Measurements from ENCODE around the gene RUNX2.

RUNX2 gene

DNA sequence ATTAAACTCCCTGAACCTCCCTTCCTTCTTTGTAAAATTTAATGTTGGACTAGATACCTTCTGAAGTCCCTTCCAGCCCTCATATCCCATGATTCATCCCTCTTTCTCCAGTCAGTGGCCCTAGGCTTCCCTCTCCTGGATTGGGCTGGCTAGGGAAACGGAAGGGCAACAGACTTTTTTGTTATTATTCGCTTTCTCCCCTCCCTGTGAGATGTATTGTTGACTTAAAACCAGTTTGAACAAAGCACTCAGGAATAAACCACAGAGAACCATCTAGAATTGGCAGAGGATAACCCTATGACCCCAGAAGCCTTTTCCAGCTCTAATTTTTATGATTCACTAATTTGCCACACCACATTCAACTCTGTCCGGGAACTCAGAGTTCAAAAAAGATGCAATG is 289.3 kb downstream of the RUNX2 start:
- no peak for DNase-seq (ENCODE audit: low read depth, low spot score)

DNA sequence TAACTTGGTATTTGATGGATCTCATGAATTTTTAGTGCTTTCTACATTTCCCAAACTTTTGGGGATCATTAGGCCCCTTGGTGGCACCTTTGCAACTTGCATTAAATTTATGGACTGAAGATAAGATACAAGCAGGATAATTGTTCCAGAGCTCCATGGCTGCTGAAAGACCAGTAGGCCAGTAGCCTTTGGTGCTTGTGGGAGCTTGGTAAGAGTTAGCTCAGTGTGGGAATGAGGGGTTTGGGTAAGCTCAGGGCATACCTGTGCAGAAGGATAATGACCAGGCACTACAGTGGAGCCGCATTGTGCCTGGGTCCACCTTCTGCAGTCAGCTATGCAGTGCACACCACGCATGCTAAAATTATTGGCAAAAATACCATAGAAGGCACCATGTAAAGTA is 290.1 kb downstream of the RUNX2 start:
- no peak for DNase-seq (ENCODE audit: low read depth, low spot score)

DNA sequence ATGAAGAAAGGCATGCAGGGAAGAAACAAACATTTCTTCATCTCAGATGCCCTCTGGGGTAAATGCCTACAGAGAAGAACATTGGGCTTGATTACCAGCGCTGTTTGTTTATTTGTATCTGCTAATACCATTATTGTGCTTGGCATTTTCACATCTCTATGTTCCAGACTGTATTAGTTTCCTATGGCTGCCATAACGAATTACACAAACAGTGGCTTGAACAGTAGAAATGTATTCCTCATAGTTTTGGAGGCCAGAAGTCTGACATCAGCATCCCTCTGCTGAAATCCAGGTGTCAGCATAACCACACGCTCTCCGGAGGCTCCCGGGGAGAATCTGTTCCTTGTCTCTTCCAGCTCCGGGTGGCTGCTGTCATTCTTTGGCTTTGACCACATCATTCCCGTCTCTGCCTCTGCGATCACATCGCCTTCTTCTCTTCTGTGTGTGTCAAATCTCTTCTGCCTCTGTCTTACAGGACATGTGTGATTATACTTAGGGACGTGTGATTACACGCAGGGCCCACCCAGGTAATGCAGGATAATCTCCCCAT is 291.2 kb downstream of the RUNX2 start:
- DNase-seq (ENCODE audit: low read depth, low spot score): no peak

DNA sequence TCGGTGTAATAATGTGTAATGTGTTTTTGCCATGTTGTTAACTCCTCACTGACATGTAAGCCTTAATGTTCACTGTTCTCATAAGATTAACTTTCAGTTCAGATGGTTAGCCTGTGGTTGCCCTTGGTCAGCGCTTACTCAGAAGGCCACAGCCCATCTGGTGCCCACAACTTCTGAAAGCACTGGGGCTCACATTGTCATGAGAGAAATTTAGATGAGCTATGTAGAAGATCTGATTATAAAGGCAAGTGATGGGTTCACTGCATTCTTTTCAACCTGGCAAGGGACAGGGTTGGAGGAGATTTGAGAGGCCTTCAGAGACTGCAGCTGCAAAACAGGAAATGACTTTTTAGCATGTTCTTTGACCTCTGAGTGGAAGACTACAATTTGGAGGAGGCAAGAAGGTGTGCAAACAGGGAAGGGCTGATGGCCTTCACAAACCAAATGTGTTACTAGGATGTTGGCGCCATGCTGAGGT is 291.9 kb downstream of the RUNX2 start:
- DNase-seq (ENCODE audit: low read depth, low spot score): no peak

DNA sequence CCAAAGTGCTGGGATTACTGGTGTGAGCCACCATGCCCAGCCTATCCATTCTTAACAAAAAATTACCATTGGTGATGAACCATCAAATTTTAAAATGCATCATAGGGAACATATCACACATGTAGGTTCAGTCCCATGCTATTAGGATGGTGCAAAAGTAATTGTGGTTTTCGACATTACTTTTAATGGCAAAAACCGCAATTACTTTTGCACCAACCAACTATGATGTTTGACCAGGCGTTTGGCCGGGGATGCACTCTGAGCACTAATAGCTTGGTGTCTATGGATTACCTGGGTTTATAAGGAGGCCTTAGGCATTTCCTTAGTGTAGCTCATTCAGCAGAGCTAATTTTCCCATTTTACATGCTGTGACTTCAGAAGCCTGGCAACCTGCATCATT is 296.1 kb downstream of the RUNX2 start:
- no peak for DNase-seq (ENCODE audit: low read depth, low spot score)

DNA sequence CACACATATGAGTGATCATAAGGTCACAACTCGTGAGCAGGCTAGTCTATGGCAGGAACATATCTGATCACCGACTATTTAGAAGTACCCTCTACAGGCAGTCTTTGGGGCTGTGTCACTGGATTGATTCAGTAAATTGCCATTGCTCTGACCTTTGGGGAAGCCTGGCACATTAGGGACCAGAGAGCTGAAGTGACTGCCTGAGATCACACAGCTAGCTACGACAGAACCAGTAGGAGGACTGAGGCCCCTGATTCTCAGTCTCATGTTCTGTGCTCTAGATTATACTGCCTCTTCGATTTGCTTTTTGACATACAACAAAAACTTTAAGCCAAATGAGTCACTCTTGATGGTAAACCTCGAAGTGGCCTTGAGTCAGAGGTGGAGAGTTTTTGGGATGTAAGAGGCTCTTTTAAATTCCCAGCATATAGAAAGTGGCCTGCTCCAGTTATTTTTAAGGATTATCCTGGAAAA is 297.1 kb downstream of the RUNX2 start:
- DNase-seq (ENCODE audit: low read depth, low spot score): no peak

DNA sequence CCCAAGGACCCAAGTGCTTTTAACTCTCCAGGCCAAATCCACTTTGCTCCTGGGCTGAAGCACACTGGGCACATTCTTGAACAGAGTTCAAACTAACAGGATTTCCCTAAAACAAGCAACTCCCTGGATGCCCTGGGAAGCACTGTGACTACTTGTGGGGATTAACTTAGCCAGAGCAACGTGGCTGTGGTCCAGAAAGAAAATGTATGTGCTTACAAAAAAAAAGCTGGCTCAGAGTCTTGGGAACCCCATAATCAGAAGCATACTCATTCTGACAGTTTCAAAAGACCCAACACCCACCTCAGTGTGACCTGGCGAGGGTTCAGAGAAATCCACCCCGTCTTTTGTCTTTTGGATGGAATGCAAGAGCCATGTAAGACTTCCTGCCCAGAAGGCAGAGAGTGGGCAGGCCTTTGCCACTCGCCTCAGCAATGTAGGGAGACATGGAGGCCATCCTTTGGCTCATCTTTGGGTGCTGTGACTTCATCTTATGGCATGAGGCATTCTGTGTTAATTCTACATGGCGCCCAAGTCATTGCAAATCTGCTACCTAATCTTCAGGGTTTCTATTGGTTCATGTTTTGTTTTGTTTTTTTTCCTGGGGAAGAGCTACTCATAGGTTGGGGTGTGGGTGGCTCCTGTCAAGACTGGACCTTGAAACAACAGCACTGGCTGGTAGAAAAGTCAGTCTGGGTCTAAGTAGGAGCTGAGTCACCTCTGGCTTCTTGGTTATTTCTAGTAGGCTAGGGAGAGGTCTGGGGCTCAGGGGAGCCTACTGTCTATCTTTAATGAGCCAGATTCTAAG is 298.2 kb downstream of the RUNX2 start:
- DNase-seq (ENCODE audit: low read depth, low spot score): no peak

DNA sequence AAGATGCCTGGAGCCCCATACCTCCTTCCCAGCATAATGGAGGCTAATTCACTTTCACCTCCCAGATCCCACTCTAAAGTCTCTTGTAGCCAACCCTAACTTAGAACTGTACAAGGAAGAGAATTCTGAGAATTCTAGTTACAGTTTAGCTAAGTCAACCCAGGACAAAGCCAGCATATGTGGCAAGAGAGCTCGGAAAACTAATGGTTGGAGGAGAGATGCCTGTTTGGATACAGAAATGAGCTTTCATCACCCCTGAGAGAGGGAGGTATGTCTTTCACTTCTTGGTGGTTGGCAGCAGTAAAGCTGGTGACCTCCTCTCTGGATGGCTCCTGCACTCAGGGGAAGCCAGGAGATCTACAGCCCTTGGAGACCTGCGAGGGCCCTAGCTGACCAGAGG is 302.2 kb downstream of the RUNX2 start:
- no peak for DNase-seq (ENCODE audit: low read depth, low spot score)

DNA sequence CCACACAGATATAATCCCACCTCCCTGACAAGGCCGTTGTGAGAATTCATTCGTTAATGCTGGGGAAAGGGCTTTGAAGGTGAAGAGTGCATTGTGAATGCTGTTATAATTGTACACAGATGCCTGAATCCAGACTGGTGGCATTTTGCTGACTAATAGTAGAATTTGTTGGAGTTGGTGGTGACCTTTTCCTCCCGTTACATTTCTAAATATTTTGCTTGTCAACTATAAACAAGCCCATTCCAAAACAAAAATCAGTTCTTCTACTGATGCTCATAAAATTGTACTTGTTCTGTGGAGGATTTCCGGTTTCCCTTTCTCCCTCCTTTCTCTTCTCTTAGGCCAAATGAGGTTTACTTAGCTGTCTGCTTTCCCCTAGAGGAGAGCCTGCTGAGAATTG is 302.7 kb downstream of the RUNX2 start:
- no peak for DNase-seq (ENCODE audit: low read depth, low spot score)

DNA sequence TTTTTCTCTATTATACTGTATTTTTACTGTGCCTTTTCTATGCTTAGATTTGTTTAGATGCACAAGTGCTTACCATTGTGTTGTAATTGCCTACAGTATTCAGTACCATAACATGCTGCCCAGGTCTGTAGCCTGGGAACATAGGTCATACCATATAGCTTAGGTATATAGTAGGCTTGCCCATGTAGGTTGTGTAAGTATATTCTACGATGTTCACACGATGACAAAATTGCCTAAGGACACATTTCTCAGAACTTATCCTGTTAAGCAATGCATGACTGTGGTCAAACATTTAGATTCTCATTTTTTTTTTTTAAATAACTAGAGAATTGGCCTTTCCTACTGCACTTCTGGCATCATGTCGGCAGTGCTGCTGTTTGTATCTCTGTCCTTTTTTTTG is 303.3 kb downstream of the RUNX2 start:
- no peak for DNase-seq (ENCODE audit: low read depth, low spot score)

DNA sequence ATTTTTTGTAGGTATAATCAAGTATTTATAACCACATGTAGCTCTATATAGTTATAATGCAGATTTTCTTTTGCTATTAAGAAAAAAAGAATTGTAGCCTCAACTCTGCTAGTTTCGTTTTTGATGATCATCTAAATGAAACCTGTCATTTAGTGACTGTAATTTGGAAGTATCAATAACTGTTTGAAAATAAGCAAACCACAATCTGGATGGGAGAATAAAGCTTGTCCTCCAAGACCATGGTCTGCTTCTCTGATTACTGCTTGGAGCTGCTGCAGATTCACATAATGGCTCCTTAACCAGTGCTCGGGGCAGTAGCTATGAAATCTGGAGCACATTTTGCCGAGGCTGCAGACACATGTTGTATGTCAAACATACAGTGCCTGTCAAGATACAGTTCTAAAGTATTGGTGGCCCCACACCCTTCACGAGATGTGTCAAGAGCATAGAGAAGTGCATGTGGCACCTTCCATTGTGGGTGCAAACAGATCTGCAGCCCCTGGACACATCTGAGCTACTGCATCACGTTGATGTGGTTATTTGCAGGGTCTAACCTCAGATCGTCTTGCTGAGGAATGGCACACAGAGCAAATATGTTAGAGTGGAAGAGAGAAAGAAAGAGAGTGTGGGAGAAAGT is 305.3 kb downstream of the RUNX2 start:
- DNase-seq (ENCODE audit: low read depth, low spot score): no peak

DNA sequence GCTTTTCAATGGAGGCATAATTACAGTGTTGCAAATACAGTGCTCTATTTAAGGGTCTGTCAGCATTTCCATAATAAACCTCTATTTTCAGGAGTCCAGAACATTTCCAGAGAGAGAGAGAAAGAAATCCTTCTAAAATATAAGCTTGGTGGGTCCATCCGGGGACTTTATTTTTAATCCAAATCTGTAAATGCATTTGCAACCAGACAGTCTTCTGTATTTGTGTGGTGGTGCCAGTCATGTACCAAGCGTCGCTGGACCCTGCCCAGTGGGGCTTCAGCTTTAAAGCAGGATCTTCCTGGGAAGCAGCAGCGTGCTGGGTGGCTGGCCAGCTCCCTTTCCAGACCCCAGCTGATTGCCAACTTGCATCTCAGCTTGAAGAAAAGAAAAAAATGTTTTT is 306.1 kb downstream of the RUNX2 start:
- no peak for DNase-seq (ENCODE audit: low read depth, low spot score)

DNA sequence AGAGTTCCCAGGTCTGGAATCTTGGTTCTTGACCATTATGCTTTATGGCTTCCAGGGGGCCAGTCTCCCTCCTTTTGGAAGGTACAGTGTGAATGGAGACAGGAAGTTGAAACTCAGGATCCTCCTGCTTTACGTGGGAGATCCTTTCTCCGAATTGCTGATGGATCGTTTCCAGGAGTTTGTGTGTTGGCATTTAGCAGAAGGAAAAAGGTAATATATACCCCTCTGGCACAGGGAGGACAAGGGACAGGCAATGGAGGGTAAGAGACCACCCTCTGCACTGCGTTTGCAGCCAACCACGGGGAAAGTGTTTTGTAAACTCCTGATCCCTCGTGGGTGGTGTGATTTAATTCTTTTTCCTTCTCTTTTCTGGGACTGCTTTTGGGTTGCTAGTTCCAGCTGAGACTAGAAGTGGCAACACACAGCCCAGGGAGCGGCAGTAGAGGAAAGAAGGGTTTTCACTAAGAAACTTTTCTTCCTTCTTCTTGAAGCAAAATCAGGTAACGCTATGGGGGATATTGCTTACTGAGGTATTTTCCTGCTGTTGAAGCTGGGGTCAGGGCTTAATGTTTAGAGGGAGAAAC is 307.2 kb downstream of the RUNX2 start:
- DNase-seq (ENCODE audit: low read depth, low spot score): no peak

DNA sequence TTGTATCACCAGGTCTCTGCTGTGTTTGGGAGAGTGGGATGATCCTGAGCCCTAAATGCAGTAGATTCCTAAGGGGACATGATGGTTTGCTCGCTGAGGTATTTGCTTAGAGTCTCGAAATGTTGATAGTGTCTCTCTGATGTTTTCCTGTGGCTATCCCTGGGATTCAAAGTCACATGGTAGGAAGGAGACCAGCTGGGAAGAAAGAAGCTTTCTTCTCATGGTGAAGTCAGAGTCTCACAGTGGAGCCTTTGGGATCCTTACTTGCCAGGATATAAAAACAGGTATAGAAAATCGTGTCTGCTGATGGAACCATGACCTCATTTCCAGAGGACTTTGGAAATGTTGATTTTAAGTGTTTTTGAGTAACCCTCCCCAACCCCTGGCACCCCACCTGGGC is 308.9 kb downstream of the RUNX2 start:
- DNase-seq (ENCODE audit: low read depth, low spot score): no peak

DNA sequence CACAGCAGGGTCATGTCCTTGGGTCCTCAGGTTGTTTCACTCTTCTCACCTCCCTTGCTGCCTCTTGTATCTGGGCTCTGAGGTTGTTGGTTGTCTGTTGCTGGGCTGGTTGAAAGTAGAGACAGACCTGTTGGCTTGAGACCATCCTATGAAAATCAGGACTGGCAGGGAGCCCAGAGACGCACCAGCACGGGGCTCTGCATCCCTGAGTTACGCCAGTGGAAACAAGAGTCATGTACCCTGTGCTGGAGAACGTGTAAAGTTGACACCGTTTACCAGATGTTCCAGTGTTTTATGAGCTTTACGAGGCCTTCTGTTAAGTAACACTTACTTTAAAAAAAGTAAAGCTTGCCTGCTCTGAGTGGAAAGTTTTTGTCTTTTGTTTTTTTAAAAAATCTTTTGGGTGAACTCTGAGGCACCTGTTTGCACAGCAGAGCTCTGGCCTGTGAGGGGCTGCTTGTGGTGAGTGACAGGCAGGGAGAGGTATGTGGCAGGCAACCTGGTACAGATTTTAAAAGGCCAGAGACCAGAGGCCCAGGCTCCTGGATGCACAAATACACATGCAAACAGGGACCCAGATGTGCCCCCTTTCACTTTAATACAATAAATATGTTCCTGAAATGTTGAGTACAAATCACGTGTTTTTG is 309.6 kb downstream of the RUNX2 start:
- DNase-seq (ENCODE audit: low read depth, low spot score): no peak

DNA sequence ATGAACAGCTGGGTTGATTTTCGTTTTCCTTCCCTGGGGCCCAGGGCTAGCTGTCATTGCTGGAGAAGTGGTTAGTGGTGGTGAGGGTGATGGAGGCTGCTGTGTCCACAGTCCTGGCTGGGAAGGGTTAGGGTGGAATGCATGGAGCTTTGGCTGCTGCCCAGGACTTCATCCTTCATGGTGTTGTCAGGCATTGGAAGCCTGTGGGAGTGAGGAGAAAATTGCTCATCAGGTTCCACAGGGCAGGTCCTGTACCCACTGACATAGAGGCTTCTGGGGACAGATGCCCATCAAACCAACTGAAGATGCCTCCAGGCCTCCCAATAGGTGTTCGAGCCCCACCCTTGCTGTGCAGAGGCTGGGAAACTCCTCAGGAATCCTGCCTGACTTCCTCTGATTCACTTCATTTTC is 312.0 kb downstream of the RUNX2 start:
- DNase-seq (ENCODE audit: low read depth, low spot score): no peak

DNA sequence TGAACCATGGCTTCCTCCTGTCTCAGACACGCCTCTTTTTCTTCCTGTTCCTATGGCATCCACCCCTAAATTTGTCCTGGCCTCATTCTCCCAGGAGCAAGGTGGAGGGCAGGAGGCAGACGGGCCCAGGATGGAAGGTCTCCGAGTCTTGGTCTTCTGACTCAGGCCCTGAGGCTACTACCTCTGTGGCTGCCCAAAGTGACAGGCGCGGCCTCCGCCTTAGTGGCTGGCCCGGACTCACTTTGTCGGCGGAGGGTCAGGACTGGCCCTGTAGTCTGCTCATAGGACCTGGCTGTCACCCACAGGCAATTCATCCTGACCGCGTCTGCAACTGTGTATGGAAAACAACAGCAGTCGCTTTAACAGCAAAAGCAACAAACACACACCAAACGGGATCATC is 312.7 kb downstream of the RUNX2 start:
- no peak for DNase-seq (ENCODE audit: low read depth, low spot score)

DNA sequence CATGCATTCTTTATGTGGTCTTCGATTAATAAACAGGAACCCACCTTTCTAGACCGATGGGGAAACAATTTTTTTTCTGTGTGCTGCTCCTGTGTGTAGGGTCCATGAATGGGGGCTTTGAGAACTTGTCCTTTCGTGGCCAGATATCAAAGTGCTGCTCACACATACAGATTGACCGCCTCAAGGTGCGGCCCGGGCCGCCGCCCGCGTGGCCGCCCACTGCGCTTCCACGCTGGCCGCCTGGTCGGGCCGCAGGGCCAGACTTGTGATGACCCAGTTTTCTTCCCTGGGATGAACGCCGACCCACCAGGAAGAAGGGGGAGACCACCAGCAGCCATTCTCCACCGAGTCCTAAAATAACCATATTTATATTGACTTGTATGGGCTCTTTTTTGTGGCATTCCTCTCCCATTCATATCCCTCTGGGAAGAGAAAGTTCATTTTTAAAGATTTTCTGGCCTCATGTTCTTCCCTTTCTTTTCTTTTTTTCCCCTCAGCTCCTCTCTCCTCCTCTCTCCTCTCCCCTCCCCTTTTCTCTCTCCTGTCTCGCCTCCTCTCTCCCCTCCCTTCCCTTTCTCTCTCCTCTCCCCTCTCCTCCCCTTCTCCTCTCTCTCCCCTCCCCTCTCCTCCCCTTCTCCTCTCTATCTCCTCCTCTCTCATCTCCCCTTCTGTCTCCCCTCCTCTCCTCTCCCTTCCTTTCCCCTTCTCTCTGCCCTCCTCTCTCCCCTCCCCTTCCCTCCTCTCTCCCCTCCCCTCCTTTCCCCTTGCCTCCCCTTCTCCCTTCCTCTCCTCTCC is 314.4 kb downstream of the RUNX2 start:
- no peak for DNase-seq (ENCODE audit: low read depth, low spot score)

DNA sequence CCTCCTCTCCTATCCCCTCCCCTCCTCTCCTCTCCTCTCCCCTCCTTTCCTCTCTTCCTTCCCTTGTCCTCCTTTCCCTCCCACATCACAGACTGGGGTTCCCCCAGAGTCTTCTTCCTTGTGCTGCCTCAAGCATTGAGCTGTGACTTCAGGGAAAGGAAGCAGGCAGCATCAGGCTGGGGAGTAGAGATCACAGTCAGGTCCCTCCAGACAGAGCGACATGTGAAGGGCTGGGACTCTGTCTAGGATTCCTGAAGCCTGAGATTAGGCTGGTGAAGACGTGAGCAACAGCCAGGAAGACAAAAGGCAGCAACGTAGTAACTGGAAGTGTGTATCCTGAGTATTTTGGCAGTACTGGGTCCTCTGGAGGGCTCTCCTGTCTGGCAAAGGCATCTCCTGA is 315.0 kb downstream of the RUNX2 start:
- no peak for DNase-seq (ENCODE audit: low read depth, low spot score)

DNA sequence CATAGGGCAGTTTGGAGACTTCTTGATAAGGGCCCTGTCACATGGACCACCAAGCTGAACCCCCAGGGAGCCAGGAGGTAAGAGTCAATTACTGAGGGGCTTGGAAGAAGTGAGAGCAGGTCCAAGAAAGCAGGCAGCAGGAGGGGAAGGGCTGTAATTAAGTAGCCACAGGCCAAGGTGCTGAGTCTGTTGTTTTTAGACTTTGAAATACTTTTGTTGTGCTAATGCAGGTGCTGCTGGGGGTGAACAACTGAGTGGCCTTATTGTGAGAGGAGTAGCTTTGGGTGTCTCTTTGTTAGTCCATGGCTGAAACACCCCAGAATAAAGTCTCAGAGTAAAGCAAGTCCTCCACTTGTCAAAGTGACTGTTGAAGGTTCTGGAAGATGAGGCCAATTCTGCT is 316.6 kb downstream of the RUNX2 start:
- no peak for DNase-seq (ENCODE audit: low read depth, low spot score)

DNA sequence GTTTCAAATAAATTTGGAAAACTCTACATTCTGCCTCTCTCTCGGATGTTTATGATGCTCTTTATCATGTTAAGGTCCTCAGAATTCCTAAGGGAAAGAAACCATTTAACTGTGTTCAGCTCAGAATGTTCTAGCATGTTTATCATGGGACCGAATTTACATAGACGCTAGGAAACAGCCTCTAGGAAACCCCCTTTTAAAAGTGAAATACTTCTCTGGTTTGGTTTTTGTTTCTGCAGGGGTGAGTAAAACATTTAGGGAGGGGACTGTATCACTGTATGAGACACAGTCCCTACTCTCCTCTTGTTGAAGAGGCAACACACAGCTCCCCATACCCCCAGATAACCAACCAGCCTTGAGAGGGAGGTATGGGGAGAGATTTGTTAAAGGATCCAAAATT is 317.2 kb downstream of the RUNX2 start:
- DNase-seq (ENCODE audit: low read depth, low spot score): no peak

Measured in brain pericyte (primary cell).